Activated CD4-positive, alpha-beta memory T cell treated with anti-CD3 and anti-CD28 coated beads, Interleukin-2, amount 10 ng/mL, durations not matched to agents 7 days and 5 days (primary cell): Measurements from ENCODE around the gene TMEM181. TPM values are rescaled to one million over a fixed set of nuclear protein-coding genes. Genes with fewer than 3 reads are reported as not detected.

ENCODE experiments used
- CTCF ChIA-PET: fragments of 350-600 bp; sonication (Branson Sonifier 250); formaldehyde crosslinking; loops from one replicate; lab custom pipeline; 2021; ENCODE audit warnings: antibody characterized with exemption, inconsistent platforms; lab: Charles Lee
- POLR2A ChIA-PET: fragments of 350-600 bp; sonication (Branson Sonifier 250); formaldehyde crosslinking; loops from one replicate; lab custom pipeline; 2021; ENCODE audit warnings: antibody characterized with exemption; lab: Charles Lee
- DNase-seq: peaks from one replicate; pipeline ENCODE4 v3.0.0-alpha.2; 2020
- H3K27ac Mint-ChIP-seq: one replicate; pipeline ENCODE4 v1.8.0; 2021; ENCODE audit warnings: mild to moderate bottlenecking, mixed read lengths
- H3K27me3 Mint-ChIP-seq: one replicate; pipeline ENCODE4 v1.8.0; 2021; ENCODE audit warnings: mixed read lengths
- H3K36me3 Mint-ChIP-seq: one replicate; pipeline ENCODE4 v1.8.0; 2021; ENCODE audit warnings: low read depth, mixed read lengths
- H3K4me1 Mint-ChIP-seq: one replicate; pipeline ENCODE4 v1.8.0; 2021; ENCODE audit warnings: mixed read lengths
- H3K4me3 Mint-ChIP-seq: one replicate; pipeline ENCODE4 v1.8.0; 2021; ENCODE audit warnings: mild to moderate bottlenecking, mixed read lengths
- H3K9me3 Mint-ChIP-seq: one replicate; pipeline ENCODE4 v1.8.0; 2021; ENCODE audit warnings: mixed read lengths
- total RNA-seq, 2 experiments: library from RNA; stranded (reverse); gene quantifications; one replicate each; pipeline ENCODE4 v1.2.3, GENCODE V29; 2021

The TMEM181 gene
- total RNA-seq, 2 experiments from 2014 or later, result 20.2 to 20.5 TPM

DNA sequence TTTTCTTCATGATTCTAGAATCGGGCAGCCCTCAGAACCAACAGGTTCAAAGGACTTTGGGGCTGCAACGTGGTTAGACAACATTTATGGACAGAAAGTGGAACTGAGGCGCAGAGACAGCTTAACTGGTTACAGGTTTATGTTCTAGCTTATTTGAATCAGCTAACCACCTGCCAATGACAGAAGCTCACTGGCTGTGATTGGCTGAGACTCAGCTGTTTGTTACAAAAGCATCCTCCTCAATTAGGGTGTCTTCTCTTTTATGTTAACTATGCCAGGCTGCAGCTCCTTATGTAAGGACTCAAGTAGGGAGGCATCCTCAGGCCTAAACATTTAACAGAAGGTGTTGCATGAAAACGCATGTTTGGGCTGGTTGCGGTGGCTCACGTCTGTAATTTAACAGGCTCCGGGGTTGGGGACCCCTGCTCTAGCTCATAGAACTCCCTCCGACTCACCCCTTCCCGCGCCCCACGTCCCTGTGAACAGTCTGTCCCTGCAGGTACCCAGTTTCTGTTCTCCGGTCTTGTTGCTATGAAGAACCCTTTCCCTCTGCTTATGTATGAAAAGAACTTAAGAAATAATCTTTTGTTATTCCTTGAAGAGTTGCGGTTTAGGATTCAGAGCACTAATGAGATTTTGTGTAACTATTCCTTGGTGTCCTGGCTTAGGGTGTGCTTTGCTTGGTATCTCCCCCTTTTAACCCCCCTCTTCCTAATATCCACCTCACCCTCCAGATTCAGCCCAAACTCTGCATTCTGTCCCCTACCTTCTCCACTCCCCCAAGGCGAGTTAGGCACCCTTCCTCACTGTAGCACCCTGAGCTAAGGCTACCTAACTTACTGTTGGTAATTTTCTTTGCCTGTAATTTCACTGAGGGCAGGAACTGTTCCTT, 1.2 kb upstream of the TMEM181 start:
- Mint-ChIP-seq H3K36me3 (peaks cover 22% of the 10 kb centered on the region), H3K9me3 (no peaks in the 10 kb centered on the region), H3K4me1 (peaks cover 45% of the 10 kb centered on the region), H3K27me3 (peaks cover 5% of the 10 kb centered on the region), H3K4me3 (peak overlapping the region; percentile 58), H3K27ac (peak overlapping the region; percentile 58)
- no peak for DNase-seq
- ChIA-PET POLR2A (interaction anchor here (0.6 to 3.4 kb wide), 16 partner anchors 9 to 486 kb away, joined by 3 to 35 read pairs (median 4); partner anchors contain the start of genes DYNLT1, SYTL3 and TAGAP), CTCF (interaction anchor here (0.8 to 2.3 kb wide), 5 partner anchors 10 to 345 kb away, joined by 3 to 8 read pairs (median 6); no protein-coding TSS in a partner anchor)

DNA sequence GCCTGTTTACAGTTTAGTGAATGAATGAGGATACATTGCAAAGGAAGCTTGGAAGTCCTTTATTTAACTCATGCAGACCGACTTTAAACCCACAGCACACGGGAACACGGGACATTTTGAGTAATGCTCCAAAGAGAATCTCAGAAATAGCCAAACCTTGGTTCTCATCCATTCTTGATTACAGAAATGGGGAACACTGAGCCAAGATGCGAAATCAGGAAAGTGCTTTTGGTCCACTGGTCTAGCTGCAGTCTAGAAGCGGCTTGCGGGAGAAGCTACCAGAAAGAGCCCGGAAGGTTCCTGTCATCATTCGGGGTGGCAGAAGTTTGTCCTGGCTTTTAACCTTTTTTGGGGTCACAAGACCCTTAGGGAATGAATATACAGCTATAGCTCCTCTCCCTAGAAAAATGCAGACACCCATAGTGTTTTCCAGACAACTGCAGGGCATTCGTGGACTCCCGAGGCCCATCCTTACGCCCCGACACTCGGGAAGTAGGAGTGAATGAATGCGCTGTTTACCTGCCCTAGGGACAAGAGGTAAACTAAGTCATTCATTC, 475 bp upstream of the TMEM181 start:
- no peaks in the 10 kb centered on the region for H3K9me3 Mint-ChIP-seq

DNA sequence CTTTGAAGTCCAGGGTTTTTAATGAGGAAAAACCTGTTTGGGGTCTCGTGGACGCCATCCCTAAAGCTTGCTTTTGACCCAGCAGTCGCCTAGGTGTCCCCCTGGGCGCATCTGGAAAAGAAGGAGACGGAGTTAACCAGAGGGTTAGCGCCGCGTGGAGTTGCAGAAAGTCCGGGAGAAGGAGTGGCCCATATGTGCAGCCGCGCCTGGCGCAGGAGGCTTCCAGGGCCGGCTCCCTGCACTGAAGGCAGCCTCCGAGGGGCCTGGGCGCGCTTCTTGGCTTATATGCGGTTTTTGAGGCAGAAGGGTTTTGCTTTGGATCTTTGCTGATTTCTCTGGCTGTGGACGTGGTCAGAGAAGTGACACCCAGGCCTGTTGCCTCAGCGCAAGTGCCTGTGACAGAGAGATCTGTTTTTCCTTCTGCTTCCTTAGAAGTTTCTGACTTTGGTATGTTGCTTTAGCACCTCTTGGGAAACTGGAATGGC, 987 bp downstream of the TMEM181 start:
- peak; percentile 32 for DNase-seq
- Mint-ChIP-seq H3K27me3 (peaks cover 3% of the 10 kb centered on the region), H3K36me3 (peaks cover 39% of the 10 kb centered on the region), H3K27ac (peak overlapping the region; percentile 92), H3K4me3 (peak overlapping the region; percentile 98), H3K9me3 (no peaks in the 10 kb centered on the region), H3K4me1 (peaks cover 58% of the 10 kb centered on the region)
- ChIA-PET POLR2A (interaction anchor here (2.7 kb wide), 1 partner anchor 24 kb away, joined by 13 read pairs; no protein-coding TSS in a partner anchor), CTCF (no interaction called here)

More for the DNA sequence above, 475 bp upstream of the TMEM181 start:
- no peak for DNase-seq
- ChIA-PET CTCF (interaction anchor here (0.8 to 2.3 kb wide), 4 partner anchors 10 to 346 kb away, joined by 3 to 8 read pairs (median 5); no protein-coding TSS in a partner anchor), POLR2A (interaction anchor here (0.6 to 3.4 kb wide), 15 partner anchors 8 to 485 kb away, joined by 3 to 35 read pairs (median 4); partner anchors contain the start of genes DYNLT1, SYTL3 and TAGAP)
- Mint-ChIP-seq H3K27ac (peak overlapping the region; percentile 58), H3K36me3 (peaks cover 29% of the 10 kb centered on the region), H3K27me3 (peaks cover 5% of the 10 kb centered on the region), H3K4me1 (peaks cover 52% of the 10 kb centered on the region), H3K4me3 (peak overlapping the region; percentile 58)

DNA sequence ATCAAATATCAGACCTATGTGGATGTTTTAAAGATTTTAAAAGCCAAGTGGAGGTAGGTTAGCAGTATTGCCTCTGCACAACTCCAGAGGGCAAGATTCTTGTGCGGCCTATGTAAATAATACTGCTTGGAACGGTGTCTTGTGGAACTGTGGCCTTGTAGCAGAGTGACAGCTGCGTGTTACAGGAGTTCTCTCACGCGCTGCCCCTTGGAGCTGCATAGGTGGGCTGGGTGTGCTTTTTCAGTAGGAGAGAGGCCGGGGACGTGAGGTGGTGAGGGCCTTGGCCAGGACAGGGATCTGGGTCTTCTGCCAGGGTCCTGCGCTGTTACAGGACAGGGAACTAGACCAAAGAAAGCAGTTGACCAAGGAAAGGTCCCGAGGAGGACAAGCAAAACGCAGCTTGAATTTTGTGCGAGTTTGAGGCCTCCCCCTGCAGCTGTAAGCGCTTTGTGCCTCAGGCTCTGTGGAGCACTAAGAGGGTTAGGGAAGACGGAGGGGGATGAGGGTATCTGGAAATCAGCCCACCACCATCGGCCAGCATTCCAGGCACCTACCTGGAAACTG, 1.5 kb downstream of the TMEM181 start:
- H3K27ac Mint-ChIP-seq, result peak overlapping the region; percentile 92
- CTCF ChIA-PET, result no interaction called here
- peaks cover under 1% of the 10 kb centered on the region for H3K27me3 Mint-ChIP-seq
- H3K4me1 Mint-ChIP-seq, result peaks cover 63% of the 10 kb centered on the region
- no peak for DNase-seq
- POLR2A ChIA-PET, result no interaction called here
- peaks cover 44% of the 10 kb centered on the region for H3K36me3 Mint-ChIP-seq
- peak overlapping the region; percentile 98 for H3K4me3 Mint-ChIP-seq
- H3K9me3 Mint-ChIP-seq, result no peaks in the 10 kb centered on the region

DNA sequence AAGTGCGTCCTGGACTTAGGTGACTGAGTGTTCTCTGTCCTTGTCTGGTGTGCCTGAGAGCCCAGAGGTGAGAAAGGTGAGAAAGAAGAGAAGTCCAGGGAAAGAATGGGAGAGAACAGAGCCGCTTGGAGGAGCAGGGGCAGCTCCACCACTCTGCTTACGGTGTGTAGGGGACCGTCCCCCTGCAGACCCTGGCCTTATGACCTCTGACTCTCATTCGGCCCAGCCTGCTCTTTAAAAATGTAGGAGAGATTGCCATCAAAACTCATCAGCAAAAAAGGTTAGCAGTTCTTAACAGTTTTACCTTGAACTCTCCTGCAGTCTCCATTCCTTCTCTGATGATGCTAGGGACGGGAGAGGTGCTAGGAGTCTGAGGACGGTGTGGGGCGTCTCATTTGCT, 2.0 kb downstream of the TMEM181 start:
- POLR2A ChIA-PET, result no interaction called here
- Mint-ChIP-seq H3K4me3 (peak overlapping the region; percentile 98), H3K27me3 (no peaks in the 10 kb centered on the region), H3K36me3 (peaks cover 49% of the 10 kb centered on the region), H3K4me1 (peaks cover 68% of the 10 kb centered on the region), H3K27ac (peak overlapping the region; percentile 92), H3K9me3 (no peaks in the 10 kb centered on the region)
- CTCF ChIA-PET, result interaction anchor here (1.6 kb wide), 1 partner anchor 83 kb away, joined by 3 read pairs; the partner anchor contains the start of gene DYNLT1
- no peak for DNase-seq

DNA sequence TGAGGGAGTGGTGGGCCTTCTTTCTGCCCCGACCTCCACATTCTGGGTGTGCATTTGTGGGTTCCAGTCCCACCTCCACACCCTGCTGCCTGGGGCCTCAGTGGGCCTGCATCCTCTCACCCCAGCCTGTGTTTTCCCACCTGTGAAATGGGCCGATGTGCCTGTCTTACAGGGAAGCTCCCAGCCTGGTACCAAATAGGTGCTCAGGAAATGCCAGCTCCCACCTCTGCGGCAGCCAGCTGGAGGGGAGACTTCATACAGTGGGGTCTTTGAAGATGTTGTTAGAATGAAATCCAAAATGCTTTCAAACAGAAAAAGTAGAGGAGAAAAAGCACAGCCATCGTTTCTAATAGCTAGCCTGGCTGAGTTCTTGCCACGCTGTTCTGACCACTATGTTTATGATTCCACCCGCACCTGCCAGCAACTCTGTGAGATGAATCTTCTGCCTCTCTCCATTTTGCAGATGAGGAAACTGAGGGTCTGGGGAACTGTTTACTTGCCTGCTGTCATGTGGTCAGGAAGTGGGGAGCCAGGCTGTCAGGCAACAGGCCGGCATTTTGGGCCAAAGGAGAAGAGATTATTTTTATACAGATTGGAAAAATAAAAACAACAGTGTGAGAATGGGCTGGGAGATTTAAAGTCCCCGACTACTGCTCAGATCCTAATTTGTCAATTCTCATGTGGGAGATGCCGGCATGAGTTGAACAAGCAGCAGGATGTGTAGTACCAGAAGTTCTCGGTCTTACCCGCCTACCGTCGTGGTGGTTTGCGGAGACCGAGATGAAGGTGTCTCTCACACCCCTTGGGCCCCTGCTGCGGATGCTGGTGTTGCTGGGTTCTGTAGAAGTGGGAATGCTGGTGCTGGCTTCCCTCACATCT, 4.6 kb downstream of the TMEM181 start:
- CTCF ChIA-PET, result interaction anchor here (1.4 to 2.4 kb wide), 2 partner anchors 96 to 350 kb away, joined by 3 to 5 read pairs; no protein-coding TSS in a partner anchor
- H3K27ac Mint-ChIP-seq, result peak overlapping the region; percentile 92
- no peaks in the 10 kb centered on the region for H3K9me3 Mint-ChIP-seq
- H3K36me3 Mint-ChIP-seq, result peaks cover 63% of the 10 kb centered on the region
- H3K4me1 Mint-ChIP-seq, result peaks cover 84% of the 10 kb centered on the region
- H3K4me3 Mint-ChIP-seq, result peak overlapping the region; percentile 62
- H3K27me3 Mint-ChIP-seq, result no peaks in the 10 kb centered on the region
- DNase-seq, result peak; percentile 71
- POLR2A ChIA-PET, result interaction anchor here (0.6 to 2.9 kb wide), 7 partner anchors 10 to 289 kb away, joined by 3 to 19 read pairs (median 3); partner anchors contain the start of gene DYNLT1

DNA sequence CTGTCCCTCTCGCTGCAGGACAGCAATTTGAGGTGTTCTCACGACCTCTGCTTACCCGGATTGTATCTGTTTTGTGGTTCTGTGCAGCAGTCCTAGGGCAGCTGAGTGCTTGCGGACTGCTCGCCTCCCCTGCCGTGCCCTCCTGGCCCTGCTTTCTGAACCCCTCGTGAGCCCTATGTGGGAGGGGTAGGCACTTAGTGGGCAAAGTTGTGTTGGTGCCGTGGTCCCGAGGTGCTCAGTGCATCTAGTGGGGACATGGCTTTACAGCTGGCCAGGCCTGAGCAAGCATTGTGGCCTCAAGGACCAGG, 5.2 kb downstream of the TMEM181 start:
- no peak for DNase-seq
- peak overlapping the region; percentile 62 for H3K4me3 Mint-ChIP-seq
- CTCF ChIA-PET, result interaction anchor here (1.4 kb wide), 1 partner anchor 95 kb away, joined by 3 read pairs; no protein-coding TSS in a partner anchor
- H3K27ac Mint-ChIP-seq, result peak overlapping the region; percentile 92
- H3K27me3 Mint-ChIP-seq, result no peaks in the 10 kb centered on the region
- H3K9me3 Mint-ChIP-seq, result no peaks in the 10 kb centered on the region
- H3K4me1 Mint-ChIP-seq, result peaks cover 88% of the 10 kb centered on the region
- POLR2A ChIA-PET, result interaction anchor here (1.3 to 2.9 kb wide), 3 partner anchors 28 to 79 kb away, joined by 3 to 19 read pairs (median 6); partner anchors contain the start of gene DYNLT1
- H3K36me3 Mint-ChIP-seq, result peaks cover 63% of the 10 kb centered on the region

DNA sequence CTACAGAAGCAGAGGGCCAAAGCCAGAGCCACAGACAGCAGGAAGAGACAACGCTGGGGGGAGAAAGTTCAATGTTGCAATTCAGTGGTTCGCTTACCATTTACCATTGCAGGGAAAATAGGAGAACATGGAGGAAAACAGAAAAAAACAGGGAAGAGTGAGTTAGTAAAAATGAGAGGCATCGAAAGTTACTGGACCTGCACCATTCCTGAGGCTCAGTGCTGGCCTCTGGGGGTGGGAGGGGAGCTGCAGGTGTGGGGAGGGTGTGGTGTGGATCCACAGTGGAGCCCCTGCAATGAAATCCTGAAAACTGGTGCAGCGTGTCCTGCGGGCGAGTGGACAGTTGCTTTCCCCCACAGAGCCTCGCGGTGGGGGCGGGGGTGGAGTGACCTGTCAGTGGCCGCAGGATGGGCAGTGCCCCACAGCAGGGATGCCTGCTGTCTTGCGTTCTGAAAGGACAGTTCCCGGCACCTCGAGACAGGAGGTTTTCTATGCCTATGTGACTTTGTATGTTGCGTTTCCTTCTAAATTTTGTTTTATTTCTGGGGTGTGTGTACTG, 5.7 kb downstream of the TMEM181 start:
- peak overlapping the region; percentile 94 for H3K27ac Mint-ChIP-seq
- peaks cover 65% of the 10 kb centered on the region for H3K36me3 Mint-ChIP-seq
- POLR2A ChIA-PET, result interaction anchor here (1.3 to 2.9 kb wide), 2 partner anchors 30 to 79 kb away, joined by 3 to 19 read pairs; partner anchors contain the start of gene DYNLT1
- peaks cover 91% of the 10 kb centered on the region for H3K4me1 Mint-ChIP-seq
- no peaks in the 10 kb centered on the region for H3K9me3 Mint-ChIP-seq
- no peak for DNase-seq
- no peaks in the 10 kb centered on the region for H3K27me3 Mint-ChIP-seq
- peak overlapping the region; percentile 62 for H3K4me3 Mint-ChIP-seq
- CTCF ChIA-PET, result interaction anchor here (1.4 kb wide), 1 partner anchor 95 kb away, joined by 3 read pairs; no protein-coding TSS in a partner anchor

DNA sequence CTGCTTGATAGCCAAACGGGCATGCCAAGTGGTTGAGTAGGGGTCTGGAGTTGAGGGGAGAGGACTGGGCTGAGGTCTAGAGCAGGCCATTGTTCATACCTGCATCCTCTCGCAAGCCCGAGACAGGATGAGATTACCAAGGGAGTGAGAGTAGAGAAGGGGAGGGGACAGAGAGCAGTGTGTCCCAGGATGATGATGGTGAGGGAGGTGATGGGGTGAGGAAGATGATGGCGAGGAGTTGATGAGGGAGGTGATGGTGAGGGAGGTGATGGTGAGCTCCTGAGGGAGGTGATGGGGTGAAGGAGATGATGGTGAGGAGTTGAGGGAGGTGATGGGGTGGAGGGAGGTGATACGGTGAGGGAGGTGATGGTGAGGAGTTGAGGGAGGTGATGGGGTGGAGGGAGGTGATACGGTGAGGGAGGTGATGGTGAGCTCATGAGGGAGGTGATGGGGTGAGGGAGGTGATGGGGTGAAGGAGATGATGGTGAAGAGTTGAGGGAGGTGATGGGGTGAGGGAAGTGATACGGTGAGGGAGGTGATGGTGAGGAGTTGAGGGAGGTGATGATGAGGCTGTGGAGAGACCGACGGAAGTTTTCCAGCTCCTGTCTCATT, 6.4 kb downstream of the TMEM181 start:
- Mint-ChIP-seq H3K27ac (peak overlapping the region; percentile 94), H3K4me1 (peaks cover 87% of the 10 kb centered on the region), H3K4me3 (no peak overlapping the region), H3K36me3 (peaks cover 61% of the 10 kb centered on the region), H3K9me3 (no peaks in the 10 kb centered on the region), H3K27me3 (no peaks in the 10 kb centered on the region)
- no peak for DNase-seq
- POLR2A ChIA-PET, result interaction anchor here (1.3 to 3.0 kb wide), 2 partner anchors 8 to 29 kb away, joined by 3 to 35 read pairs; partner anchors contain the start of gene TMEM181
- CTCF ChIA-PET, result interaction anchor here (1.7 kb wide), 1 partner anchor 94 kb away, joined by 3 read pairs; no protein-coding TSS in a partner anchor

DNA sequence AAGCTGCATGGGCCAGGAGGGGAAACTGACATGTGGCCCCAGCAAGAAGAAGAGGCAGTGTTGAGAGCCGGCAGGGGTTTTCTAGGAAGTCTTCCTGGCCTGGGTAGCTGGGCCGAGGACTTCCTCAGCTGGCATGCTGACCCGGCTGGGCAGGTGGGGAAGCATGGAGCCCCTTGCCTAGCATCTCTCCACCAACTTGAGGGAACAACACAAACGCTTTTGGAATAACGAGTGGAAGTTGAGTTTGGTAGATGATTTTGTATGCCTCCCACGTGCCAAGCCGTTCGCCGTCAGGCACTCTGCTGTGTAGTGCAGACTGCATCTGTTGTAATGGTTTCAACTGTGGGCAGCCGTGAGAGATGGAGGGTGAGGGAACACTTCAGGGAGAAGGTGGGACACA, 7.3 kb downstream of the TMEM181 start:
- no peak overlapping the region for H3K4me3 Mint-ChIP-seq
- CTCF ChIA-PET, result interaction anchor here (1.0 to 2.3 kb wide), 5 partner anchors 11 to 346 kb away, joined by 3 to 8 read pairs (median 4); partner anchors contain the start of gene DYNLT1
- no peaks in the 10 kb centered on the region for H3K27me3 Mint-ChIP-seq
- no peaks in the 10 kb centered on the region for H3K9me3 Mint-ChIP-seq
- H3K4me1 Mint-ChIP-seq, result peaks cover 87% of the 10 kb centered on the region
- POLR2A ChIA-PET, result interaction anchor here (0.8 to 3.0 kb wide), 10 partner anchors 9 to 360 kb away, joined by 3 to 35 read pairs (median 4); partner anchors contain the start of genes DYNLT1, SYTL3 and TMEM181
- peaks cover 60% of the 10 kb centered on the region for H3K36me3 Mint-ChIP-seq
- peak overlapping the region; percentile 94 for H3K27ac Mint-ChIP-seq
- DNase-seq, result no peak
